IMR-90 (cell line): ENCODE measurements around the gene CST3.

Source experiments
- CEBPB ChIP-seq: IDR thresholded peaks from 2 replicates; pipeline ENCODE4 v1.6.1; 2012; ENCODE audit warnings: low read depth, low read length, improper control_type of control experiment
- CHD1 ChIP-seq: IDR thresholded peaks from 2 replicates; pipeline ENCODE4 v1.6.1; 2012; ENCODE audit warnings: low read depth, low read length, improper control_type of control experiment
- POLR2A ChIP-seq: IDR thresholded peaks from 2 replicates; pipeline ENCODE4 v1.6.1; 2012; ENCODE audit warnings: mild to moderate bottlenecking, low read depth, low read length
- RAD21 ChIP-seq: IDR thresholded peaks from 2 replicates; pipeline ENCODE4 v1.6.1; 2012; ENCODE audit warnings: low read length, improper control_type of control experiment
- RCOR1 ChIP-seq: IDR thresholded peaks from 2 replicates; pipeline ENCODE4 v1.6.1; 2012; ENCODE audit warnings: mild to moderate bottlenecking, low read length, improper control_type of control experiment; ENCODE audit not compliant: insufficient replicate concordance
- SMC3 ChIP-seq: fragments of 150-350 bp; IDR thresholded peaks from 2 replicates; pipeline ENCODE4 v1.6.1; 2016; ENCODE audit warnings: low read depth, mild to moderate bottlenecking, antibody characterized with exemption, low read length, moderate library complexity
- TF ChIP-seq, protein P1 (sequence below): conservative IDR thresholded peaks from 2 replicates; pipeline ENCODE4 v1.5.1; 2012; ENCODE audit warnings: mild to moderate bottlenecking, low read depth, low read length, improper control_type of control experiment

- TF ChIP-seq, protein P1, sequence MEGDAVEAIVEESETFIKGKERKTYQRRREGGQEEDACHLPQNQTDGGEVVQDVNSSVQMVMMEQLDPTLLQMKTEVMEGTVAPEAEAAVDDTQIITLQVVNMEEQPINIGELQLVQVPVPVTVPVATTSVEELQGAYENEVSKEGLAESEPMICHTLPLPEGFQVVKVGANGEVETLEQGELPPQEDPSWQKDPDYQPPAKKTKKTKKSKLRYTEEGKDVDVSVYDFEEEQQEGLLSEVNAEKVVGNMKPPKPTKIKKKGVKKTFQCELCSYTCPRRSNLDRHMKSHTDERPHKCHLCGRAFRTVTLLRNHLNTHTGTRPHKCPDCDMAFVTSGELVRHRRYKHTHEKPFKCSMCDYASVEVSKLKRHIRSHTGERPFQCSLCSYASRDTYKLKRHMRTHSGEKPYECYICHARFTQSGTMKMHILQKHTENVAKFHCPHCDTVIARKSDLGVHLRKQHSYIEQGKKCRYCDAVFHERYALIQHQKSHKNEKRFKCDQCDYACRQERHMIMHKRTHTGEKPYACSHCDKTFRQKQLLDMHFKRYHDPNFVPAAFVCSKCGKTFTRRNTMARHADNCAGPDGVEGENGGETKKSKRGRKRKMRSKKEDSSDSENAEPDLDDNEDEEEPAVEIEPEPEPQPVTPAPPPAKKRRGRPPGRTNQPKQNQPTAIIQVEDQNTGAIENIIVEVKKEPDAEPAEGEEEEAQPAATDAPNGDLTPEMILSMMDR: no peak
- no peak for TF ChIP-seq POLR2A
- TF ChIP-seq RAD21: no peak
- no peak for TF ChIP-seq RCOR1
- TF ChIP-seq CEBPB: no peak
- TF ChIP-seq CHD1: no peak
- no peak for TF ChIP-seq SMC3
These were observed 28.9 kb upstream of the CST3 start for GRCh38 chr20:23666698-23667097.
